ENCODE measurements around the gene FREY1.
"Not testable (repeated sequence)": the region's sequence is repeated elsewhere in the genome, so short reads cannot be mapped to it uniquely, and the experiment has no call there.

Gene FREY1

DNA sequence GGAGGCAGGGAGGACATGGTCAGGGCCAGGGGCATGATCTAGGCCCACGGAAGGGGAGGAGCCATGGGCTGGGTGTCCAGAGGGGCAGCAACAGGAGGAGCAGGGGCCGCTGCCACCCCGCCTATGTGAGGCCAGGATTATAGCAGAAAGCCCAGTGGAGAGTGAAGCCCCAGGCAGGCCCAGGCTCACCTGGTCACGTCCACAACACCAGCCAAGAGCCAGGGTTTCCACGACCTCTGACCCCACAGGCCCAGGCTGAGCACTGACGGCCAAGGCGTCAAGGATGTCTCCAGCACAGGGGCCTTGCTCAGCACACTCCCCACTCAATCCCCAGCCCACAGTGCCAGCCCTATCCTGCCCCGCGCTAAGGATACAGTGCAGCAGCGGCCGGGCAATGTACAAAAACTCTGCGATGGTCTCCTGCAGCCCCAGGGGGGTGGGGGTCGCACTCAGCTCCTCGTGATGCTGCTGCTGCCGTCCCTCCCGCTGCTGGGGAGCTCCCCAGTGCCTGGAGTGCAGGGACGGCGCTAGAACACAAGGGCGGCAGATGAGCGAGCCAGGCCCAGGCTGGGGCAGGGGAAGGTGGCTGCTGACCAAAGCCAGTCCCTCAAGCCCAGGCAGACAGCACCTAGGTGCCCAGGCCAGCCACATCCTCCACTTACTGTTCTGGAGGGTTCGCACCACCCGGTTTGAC, 7.0 kb upstream of the FREY1 start:
- DNase-seq (ENCODE audit: low spot score): no peak

DNA sequence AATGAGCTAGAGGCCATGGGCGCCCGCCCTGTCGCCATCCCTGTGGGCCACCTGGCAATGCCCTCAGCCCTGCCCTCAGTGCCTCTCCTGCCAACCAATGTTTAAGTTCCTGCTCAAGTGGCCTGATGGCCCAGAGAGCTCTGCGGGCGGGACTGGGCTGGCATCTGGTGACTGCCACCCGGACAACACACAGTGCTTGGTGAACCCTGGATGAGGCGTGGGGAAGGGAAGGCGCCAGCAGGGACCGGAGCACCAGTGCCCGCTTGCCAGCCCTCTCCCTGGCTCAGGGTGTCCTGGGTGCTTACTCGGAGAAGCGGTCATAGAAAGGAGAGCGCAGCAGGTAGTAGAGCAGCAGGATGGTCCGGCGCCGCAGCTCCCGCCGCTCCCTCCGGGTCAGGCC, 6.4 kb upstream of the FREY1 start:
- no peak for DNase-seq (ENCODE audit: low spot score)

DNA sequence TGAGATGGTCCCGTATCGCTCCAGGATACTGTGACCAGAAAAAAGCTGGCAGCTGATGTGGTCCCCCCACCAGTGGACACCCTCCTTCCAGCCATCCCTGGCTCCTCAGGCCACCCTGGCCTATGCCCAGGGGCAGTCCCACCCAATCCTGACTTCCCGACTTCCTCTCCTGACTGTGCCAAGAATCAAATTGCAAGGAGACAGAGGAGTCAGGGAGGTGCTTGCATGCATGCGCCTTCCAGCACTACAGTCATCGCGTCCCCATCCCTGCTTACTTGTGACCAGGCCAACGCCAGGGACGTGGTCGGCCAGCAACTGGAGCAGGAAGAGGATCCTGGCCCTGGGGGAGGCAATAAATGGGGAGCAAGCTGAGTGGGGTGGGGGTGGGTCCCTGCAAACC, 3.6 kb upstream of the FREY1 start:
- DNase-seq (ENCODE audit: low spot score): no peak

DNA sequence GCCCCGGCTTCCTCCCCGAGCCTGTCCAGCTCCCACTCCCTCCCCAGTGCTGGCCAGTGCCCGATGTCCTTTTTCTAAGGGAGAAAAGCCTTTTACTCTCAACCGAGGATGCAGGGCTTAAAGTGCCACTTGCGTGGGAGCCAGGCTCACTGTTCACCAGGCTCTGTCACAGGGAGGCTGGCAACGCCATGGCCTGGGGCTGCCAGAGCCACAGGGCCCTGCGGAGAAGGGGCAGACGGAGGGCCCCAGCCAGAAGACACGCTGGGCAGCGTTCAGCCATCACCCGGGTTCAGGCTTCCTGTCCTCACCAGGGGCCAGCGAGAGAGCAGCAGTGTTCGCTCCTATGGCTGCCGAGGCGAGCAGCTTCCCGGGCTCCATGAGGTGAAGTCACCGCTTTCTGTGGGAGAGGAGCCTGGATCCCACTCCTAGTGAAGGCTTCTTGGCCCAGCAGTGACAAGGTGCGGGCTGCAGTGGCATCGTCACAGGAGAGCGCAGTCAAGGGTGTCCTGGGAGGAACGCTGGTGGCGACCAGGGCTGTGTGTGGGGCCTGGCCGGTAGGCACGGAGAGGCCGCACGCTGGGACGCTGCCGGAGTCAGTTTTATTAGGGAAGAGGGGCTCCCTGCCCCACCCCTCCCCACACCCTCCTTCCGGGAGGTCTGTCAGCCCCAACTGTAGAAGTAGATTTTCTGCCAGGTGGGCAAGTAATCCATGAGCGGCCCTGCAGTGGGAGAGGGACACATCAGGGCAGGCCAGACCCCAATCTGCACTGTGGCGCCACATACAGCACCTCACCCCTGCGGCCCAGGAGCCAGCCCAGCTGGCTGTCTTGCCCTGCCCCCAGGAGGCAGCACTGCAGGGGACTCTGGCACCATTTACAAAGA, 2.8 kb upstream of the FREY1 start:
- no peak for DNase-seq (ENCODE audit: low spot score)

DNA sequence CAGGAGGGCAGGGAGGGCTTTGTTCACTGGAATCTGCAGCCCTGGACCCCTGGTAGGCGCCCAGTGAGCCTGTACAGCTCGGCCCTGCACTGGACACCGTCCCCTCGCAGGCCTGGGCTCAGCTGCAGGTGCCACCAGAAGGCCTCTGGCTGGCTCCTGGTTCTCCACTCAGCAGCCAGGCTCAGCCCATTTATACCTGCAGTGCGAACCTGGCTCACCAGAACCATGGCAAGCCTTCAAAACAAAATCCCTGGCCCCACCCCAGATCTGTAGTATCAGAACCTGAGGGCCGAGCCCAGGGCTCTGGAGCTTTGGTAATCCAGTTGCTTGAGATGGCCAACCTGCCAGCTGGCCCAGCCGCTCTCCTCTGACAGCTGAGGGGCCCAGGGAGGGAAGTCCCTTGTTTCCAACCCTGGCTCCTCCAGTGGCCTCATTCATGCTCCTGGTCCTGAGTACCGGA, 870 bp upstream of the FREY1 start:
- DNase-seq (ENCODE audit: low spot score): no peak

DNA sequence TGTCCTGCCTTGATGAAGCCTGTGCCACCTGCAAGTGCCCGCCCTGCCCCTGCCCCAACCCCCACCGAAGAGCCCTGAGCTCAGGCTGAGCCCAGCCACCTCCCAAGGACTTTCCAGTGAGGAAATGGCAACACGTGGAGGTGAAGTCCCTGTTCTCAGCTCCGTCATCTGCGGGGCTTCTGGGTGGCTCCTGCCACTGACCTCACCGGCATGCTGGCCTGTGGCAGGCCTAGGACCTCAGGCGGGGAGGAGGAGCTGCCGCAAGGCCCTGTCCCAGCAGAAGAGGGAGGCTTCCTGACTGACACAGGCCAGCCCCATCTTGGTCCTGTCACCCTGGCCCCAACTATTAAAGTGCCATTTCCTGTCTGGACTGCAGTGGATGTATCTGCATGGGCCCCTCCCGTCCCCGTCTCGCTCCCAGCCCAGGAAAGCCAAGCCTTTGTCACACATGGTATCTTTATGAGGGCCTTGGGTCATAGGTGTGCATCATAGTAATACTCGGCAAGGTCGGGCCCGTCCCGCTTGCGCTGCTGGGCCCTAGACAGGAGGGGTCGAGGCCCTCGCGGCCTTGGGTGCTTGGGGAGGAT, 882 bp downstream of the FREY1 start:
- no peak for DNase-seq (ENCODE audit: low spot score)

DNA sequence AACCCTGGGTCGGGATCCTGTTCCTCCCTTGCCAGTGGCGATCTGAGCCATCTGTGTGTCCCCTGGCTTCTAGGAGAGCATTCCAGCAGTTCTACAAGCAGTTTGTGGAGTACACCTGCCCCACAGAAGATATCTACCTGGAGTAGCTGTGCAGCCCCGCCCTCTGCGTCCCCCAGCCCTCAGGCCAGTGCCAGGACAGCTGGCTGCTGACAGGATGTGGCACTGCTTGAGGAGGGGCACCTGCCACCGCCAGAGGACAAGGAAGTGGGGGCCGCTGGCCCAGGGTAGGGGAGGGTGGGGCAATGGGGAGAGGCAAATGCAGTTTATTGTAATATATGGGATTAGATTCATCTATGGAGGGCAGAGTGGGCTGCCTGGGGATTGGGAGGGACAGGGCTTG, 1.5 kb downstream of the FREY1 start:
- not testable (repeated sequence) for DNase-seq (ENCODE audit: low spot score)

DNA sequence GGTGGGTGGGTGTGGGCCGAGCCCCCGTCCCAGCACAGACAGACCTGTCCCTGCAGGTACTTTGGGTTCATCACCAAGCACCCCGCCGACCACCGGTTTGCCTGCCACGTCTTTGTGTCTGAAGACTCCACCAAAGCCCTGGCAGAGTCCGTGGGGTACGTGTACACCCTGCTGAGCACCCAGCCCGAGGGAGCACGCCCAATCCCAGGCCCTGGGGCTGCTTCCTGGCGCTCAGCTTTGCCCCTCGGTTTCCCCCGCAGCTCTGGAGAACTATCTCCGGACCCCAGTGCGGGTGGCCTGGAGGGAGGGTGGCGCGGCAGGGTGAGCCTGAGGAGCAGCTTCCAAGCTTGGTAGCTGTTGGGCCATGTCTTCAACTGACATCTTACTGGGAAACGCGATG, 2.0 kb downstream of the FREY1 start:
- no peak for DNase-seq (ENCODE audit: low spot score)

DNA sequence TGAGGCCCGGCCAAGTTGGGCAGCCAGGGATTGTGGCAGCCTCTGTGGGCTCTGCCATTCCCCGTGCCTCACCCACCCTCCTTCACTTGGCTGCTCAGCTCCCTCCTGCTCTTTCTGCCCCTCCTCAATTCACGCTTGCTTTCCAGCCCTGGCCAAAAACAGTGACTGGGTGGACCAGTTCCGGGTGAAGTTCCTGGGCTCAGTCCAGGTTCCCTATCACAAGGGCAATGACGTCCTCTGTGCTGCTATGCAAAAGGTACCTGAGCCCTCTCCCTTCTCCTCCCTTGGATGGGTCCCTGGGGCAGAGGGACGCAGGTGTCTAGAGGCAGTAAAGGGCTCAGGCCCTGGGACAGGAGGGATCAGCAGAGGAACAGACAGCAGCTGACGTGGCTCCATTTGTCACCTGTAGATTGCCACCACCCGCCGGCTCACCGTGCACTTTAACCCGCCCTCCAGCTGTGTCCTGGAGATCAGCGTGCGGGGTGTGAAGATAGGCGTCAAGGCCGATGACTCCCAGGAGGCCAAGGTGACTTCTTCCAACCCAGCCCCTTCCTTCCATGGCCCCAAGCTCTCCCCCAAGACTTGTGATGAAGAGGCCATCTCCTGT, 2.7 kb downstream of the FREY1 start:
- DNase-seq (ENCODE audit: low spot score): no peak

DNA sequence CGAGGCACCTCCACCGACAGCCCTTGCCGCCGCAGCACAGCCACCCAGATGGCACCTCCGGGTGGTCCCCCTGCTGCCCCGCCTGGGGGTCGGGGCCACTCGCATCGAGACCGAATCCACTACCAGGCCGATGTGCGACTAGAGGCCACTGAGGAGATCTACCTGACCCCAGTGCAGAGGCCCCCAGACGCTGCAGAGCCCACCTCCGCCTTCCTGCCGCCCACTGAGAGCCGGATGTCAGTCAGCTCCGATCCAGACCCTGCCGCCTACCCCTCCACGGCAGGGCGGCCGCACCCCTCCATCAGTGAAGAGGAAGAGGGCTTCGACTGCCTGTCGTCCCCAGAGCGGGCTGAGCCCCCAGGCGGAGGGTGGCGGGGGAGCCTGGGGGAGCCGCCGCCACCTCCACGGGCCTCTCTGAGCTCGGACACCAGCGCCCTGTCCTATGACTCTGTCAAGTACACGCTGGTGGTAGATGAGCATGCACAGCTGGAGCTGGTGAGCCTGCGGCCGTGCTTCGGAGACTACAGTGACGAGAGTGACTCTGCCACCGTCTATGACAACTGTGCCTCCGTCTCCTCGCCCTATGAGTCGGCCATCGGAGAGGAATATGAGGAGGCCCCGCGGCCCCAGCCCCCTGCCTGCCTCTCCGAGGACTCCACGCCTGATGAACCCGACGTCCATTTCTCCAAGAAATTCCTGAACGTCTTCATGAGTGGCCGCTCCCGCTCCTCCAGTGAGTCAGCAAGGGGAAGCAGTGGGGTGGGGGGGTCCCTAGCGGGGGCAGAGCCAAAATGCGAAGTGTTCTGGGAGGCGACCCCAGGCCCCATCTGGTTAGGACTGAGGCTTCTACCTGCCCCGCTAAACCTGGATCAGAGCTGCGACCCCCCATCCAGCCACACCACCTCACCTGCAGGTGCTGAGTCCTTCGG, 4.4 kb downstream of the FREY1 start:
- no peak for DNase-seq (ENCODE audit: low spot score)

DNA sequence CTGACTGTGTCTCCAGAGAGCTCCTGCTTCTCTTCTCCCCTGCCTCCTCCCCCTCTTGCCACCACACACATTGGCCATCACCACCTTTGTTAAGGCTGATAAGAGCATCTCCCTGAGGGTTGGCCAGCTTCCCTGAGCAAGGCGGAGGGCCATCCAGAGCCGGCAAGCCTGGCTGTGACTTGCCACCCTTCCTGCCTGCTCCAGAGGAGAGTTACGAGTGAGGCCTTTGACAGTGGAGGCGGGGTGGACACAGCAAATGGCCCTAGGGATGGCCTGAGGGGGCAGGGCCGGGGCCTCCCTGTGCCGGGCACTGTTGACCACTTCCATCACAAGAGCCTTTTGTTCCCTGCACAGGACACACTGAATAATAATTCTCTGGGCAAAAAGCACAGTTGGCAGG, 5.4 kb downstream of the FREY1 start:
- peak; percentile 94 for DNase-seq (ENCODE audit: low spot score)

DNA sequence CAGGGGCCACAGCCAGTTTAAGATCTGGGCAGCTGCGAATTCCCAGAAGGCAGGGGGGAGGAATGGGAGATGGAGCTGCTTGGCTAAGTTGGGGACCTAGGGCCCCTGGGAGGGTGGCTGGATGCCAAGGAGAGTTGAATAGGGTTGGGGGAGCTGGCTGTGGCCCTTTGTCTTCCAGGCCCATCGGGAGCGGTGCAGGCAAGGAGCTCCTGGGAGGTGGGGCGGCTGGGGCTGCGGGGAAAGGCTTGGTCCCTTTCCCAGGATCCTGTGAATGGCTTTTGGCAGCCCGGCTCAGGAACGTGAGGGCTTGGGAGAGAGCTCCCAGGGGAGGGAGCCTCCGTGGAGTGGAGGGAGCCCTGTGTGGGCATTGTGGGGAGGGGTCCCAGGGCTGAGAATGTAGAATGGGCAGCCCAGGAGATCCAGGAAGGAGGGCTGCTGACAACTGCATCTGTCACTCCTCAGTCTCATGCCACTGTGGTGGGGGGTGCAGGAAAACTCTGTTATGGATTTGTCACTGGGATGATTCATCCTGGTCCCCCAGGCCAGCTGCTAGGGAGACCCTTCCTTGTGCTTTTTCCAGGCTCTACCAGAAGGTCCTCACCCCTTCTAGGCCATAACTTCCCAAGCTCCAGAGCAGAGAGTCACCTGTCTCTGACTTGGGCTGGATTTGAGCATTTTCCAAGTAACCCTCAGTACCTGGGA, 6.0 kb downstream of the FREY1 start:
- DNase-seq (ENCODE audit: low spot score): peak; percentile 75

DNA sequence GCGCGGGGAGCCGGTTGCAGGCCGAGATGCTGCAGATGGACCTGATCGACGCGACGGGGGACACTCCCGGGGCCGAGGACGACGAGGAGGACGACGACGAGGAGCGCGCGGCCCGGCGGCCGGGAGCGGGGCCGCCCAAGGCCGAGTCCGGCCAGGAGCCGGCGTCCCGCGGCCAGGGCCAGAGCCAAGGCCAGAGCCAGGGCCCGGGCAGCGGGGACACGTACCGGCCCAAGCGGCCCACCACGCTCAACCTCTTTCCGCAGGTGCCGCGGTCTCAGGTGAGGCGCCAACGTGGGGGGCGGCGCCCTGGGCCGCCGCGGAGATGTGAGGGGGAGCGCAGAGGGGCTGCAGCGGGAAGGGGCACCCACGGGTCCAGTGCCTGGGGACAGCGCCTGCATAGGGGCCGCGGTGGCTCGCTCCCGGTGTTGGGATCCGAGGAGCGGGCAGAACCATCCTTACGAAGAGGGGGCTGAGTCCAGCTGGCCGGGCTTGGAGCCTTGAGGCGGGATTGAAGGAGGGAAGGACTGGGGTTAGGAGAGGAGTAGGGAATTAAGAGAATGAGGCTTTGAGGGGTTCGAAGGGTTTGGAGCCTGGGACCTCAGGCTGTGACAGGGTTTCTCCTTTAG, 6.8 kb downstream of the FREY1 start:
- not testable (repeated sequence) for DNase-seq (ENCODE audit: low spot score)

DNA sequence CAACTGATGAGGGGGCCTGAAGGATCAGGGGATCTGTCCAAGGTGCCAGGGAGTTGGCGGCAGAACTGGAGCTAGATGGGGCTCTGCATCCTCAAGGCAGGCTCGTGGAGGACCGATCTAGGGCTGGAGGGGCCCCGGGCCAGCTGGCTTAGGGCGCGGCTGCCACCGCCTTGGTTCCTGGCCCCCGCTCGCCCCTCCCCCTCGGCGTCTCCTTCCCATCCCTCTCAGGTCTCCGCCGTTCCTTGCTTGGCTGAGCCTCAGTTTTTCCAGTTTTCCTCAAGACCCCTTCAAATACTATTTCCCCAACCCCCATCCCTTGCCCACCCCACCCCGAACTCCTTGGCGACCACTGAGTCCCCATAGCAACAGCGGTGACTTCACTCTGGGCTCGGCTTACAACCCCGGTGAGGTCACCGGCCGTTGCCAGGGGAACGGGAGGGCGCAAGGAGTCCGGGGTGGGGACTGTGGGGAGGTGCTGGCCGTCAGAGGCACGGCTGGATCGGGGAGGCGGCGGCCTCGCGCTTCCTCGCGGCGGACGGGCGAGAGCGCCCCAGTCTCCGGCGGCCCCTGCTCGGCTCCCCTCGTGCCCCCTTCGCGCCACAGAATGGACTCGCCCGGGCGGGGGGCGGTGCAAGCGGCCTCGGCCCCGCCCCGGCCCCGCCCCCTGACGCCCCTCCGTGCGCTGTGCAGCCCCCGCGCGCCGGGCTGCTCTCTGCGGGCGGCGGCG, 7.5 kb downstream of the FREY1 start:
- peak; percentile 96 for DNase-seq (ENCODE audit: low spot score)

DNA sequence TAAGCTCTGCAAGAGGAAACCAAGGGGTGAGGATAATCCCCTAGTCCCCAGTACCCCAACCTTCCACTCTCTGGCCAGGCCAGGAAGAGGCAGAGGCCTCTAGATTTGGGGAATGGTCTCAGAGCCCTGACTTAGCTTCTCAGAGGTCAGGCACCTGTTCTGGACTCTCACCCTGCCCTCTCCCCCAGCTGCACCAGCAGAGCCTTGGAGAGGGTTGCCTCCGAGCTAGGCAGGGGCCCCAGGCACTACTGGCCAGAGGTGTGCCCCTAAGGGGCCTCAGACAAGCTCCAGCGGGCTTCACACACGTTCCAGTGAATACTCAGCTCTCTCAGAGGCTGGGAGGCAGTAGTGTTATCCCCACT, 8.0 kb downstream of the FREY1 start:
- no peak for DNase-seq (ENCODE audit: low spot score)

DNA sequence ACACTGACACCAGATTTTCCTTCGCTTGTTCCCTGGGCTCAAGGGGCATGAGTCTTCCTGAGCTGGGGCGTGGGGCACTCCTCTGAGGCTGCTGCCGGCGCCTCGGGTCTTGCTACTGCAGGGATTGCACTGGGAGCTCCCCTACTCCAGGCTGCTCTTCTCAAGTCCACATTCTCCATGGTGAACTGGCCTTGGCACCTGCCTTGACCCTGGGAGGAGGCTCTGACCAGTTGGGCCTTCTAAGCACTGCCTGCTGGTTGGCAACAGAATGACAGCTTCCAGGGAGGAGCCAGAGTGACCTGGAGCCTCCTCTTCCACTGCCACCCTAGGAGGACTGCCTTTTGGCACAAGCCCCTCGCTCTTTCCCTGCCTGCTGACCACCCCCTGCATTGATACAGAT, 9.5 kb downstream of the FREY1 start:
- DNase-seq (ENCODE audit: low spot score): no peak

DNA sequence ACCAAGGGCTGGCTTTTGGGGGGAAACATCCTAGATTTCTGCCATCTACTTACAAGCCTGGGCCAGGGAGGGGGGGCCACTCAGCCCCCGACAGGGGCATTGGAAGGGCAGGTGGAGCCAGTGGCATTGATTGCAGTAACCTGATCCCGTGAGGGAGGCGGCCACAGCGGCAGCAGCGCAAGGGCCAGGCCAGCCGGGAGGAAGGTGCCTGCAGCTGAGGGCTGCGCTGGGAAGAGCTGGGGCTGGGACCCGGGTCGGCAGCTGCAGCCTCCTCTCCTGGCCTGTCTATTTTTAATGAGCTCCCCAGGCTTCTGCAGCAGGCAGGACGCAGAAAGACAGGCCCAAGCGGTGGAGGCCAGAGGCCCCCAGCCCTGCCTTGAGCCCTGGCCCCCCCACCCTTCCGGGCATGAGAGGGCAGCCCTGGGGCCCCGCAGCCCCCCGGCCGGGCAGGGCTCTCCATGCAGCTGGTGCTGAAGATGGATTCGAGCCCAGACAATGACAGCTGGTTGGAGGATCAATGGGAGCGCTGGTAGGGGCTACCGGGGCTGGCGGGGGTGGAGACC, 10.6 kb downstream of the FREY1 start:
- DNase-seq (ENCODE audit: low spot score): peak; percentile 46

DNA sequence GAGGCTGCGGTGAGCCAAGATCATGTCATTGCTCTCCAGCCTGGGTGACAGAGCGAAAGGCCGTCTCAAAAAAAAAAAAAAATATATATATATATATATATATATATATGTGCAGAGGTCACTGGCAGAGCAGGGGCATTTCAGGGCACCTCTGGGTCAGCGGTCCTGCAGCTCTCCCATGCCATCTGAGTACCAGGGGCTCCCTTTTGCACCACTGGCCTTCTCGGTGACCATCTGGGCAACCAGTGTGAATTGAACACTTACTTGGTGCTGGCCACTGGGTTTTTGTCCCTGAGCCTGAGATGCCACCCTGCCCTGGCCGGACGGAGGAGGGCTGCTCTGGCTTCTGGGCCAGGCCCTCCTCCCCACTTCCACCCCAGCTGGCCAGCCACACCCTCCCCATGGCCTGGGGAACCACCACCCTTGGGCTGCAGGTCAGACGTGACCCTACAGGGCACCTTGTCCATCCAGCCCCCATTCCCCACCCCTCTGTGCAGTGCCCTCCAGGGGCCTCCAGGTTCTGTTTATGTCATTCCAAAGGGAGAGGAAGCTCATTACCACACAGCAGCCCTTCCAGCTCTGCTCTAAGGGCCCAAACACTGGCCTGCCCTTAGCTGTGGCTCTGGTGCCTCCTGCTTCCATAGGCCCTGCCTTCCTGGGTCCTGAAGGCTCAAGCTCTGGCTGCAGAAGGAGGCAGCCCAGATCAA, 11.4 kb downstream of the FREY1 start:
- no peak for DNase-seq (ENCODE audit: low spot score)

All from Ammon's horn (tissue), 1 donor.